ENCODE measurements around the gene CRYGS.

DNA sequence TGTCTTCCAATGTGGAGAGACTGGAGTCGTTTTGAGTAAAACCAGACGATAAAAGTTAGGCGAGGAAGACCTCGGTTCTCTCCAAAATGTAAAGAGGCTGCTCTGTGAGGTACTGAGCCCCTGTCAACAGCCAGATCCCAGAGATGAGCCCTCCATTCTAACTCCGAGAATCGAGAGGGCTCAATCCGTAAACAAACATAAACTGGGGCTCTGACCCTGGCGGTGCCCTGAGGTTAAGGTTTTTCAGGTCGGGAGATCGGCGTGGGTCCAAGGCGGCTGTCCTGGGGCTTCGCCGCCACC is 22.5 kb upstream of the CRYGS start:
- TF ChIP-seq, protein P1, sequence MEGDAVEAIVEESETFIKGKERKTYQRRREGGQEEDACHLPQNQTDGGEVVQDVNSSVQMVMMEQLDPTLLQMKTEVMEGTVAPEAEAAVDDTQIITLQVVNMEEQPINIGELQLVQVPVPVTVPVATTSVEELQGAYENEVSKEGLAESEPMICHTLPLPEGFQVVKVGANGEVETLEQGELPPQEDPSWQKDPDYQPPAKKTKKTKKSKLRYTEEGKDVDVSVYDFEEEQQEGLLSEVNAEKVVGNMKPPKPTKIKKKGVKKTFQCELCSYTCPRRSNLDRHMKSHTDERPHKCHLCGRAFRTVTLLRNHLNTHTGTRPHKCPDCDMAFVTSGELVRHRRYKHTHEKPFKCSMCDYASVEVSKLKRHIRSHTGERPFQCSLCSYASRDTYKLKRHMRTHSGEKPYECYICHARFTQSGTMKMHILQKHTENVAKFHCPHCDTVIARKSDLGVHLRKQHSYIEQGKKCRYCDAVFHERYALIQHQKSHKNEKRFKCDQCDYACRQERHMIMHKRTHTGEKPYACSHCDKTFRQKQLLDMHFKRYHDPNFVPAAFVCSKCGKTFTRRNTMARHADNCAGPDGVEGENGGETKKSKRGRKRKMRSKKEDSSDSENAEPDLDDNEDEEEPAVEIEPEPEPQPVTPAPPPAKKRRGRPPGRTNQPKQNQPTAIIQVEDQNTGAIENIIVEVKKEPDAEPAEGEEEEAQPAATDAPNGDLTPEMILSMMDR (IDR thresholded peaks at IDR 0.05; ENCODE audit: low read length) = no peak
- TF ChIP-seq EZH2 (optimal IDR thresholded peaks at IDR 0.05; ENCODE audit: low read depth, low read length) = no peak

Measured in MM.1S (cell line).